IPS-18c (cell line): Measurements from ENCODE around the gene AK6.

ENCODE experiments used
- H3K4me3 ChIP-seq: 2 replicates; pipeline ENCODE4 v1.7.0; 2013; ENCODE audit warnings: low read depth, mild to moderate bottlenecking, low read length, moderate library complexity; ENCODE audit not compliant: insufficient read depth
- H3K9me3 ChIP-seq: one replicate; pipeline ENCODE4 v1.6.1; 2013; ENCODE audit warnings: mild to moderate bottlenecking, low read length, moderate library complexity; ENCODE audit not compliant: control insufficient read depth, insufficient read depth

The AK6 gene

GRCh38 chr5:69305512-69305911, 63.8 kb downstream of the AK6 start:
- Histone ChIP-seq H3K9me3 (peaks cover 2% of the 10 kb centered on the region), H3K4me3 (no peak overlapping the region)
